Spleen (tissue), 11 donors: ENCODE data around the gene VAV1. TPM values are rescaled to one million over a fixed set of nuclear protein-coding genes. Genes with fewer than 3 reads are reported as not detected.

ENCODE experiments used
- DNase-seq: peaks from one replicate; pipeline ENCODE4 v3.0.0-alpha.2; 2020
- H3K27ac ChIP-seq, 8 donors: fragments of 200-600 bp; sonication (generic) in 7 of 8; 1 replicate in 4 of 8; 2 replicates in 4 of 8; pipeline versions ENCODE4 v1.5.0 to v1.8.0; 2016 to 2021; ENCODE audit warnings: inconsistent platforms in 4 of 8, mild to moderate bottlenecking in 4 of 8, moderate library complexity in 1 of 8
- H3K27me3 ChIP-seq, 7 donors: fragments of 200-600 bp; sonication (generic) in 6 of 7; replicated peaks in 1 of 7; 1 replicate in 4 of 7; 2 replicates in 3 of 7; pipeline versions ENCODE4 v1.5.0 to v1.8.0; 2016 to 2021; ENCODE audit warnings: inconsistent platforms in 3 of 7, mild to moderate bottlenecking in 1 of 7
- H3K36me3 ChIP-seq, 6 donors: fragments of 200-600 bp; sonication (generic) in 5 of 6; 1 replicate in 4 of 6; 2 replicates in 2 of 6; pipeline versions ENCODE4 v1.5.0 to v1.8.0; 2016 to 2021; ENCODE audit warnings: inconsistent platforms in 2 of 6
- H3K4me1 ChIP-seq, 6 donors: fragments of 200-600 bp; sonication (generic) in 5 of 6; 1 replicate in 3 of 6; 2 replicates in 3 of 6; pipeline versions ENCODE4 v1.5.0 to v1.8.0; 2016 to 2021; ENCODE audit warnings: inconsistent platforms in 3 of 6
- H3K4me3 ChIP-seq, 8 donors: fragments of 200-600 bp; sonication (generic) in 7 of 8; 1 replicate in 4 of 8; 2 replicates in 4 of 8; pipeline versions ENCODE4 v1.5.0 to v1.8.0; 2016 to 2021; ENCODE audit warnings: inconsistent platforms in 4 of 8, mild to moderate bottlenecking in 4 of 8, moderate library complexity in 2 of 8
- H3K9me3 ChIP-seq, 8 donors: fragments of 200-600 bp; sonication (generic) in 7 of 8; 1 replicate in 4 of 8; 2 replicates in 4 of 8; pipeline versions ENCODE4 v1.5.0 to v1.8.0; 2016 to 2021; ENCODE audit warnings: inconsistent platforms in 4 of 8
- CTCF ChIP-seq, 11 experiments: fragments of 200-600 bp in 7 of 11; fragments of 450-650 bp in 4 of 11; sonication (generic) in 4 of 11; IDR thresholded peaks in 8 of 11; conservative IDR thresholded peaks in 3 of 11; 1 replicate in 7 of 11; 2 replicates in 4 of 11; pipeline versions ENCODE4 v1.4.0 to v1.8.0; 2016 to 2021; ENCODE audit warnings: antibody characterized with exemption in 11 of 11, inconsistent platforms in 4 of 11, mild to moderate bottlenecking in 1 of 11
- POLR2A ChIP-seq, 3 donors: fragments of 450-650 bp; IDR thresholded peaks; one replicate each; pipeline ENCODE4 v1.5.1; 2017; ENCODE audit warnings: antibody characterized with exemption in 3 of 3, mild to moderate bottlenecking in 1 of 3
- POLR2AphosphoS5 ChIP-seq, 3 donors: sonication (generic); formaldehyde crosslinking; IDR thresholded peaks; one replicate each; pipeline ENCODE4 v1.5.1; 2017; ENCODE audit warnings: antibody characterized with exemption in 3 of 3
- WGBS, 5 donors: extraction: QIAGEN DNeasy Blood & Tissue Kit in 3 of 5; methylation state at CpG; one replicate each; pipeline versions ENCODE4 v1.1.5 to v1.1.7; 2013 to 2018; 5-methylcytosine and 5-hydroxymethylcytosine counted together
- intact Hi-C: fragments of 100-400 bp; cut with DNase I; formaldehyde crosslinking; loops from one replicate; pipeline ENCODE4 v1.15.0; 2023; ENCODE audit warnings: low total_unique reads
- polyA plus RNA-seq, 3 donors: library from polyadenylated mRNA; stranded (reverse); fragments of 200-250 nt; gene quantifications; one replicate each; pipeline ENCODE4 v1.2.1, GENCODE V29; 2013
- total RNA-seq, 7 donors: library from RNA; depleted of rRNA in 3 of 7; stranded (reverse); fragments of >200 nt in 3 of 7; fragmentation: NEBNext Ultra II Directional in 4 of 7; extraction: Animal tissue kit (Norgen Biotek cat#: 25700) in 4 of 7; gene quantifications; one replicate each; pipeline versions ENCODE4 v1.1.0 to v1.2.1, GENCODE V29; 2016 to 2021
- donor health status: healthy with polysubstance abuse.
- donor health status: DM: no; HTN: no; CAD: no; lungs with moderate emphysema.
- donor health status: DM: no; HTN: no; CAD: no.
- donor health status: Bipolar disorder and iron deficiency.
- donor health status: healthy.
- donor health status: DM: no; HTN: no; CAD: no.
- donor health status: DM: yes; HTN: yes; CAD: no.

VAV1 gene
- total and polyA plus RNA-seq, 10 donors: 34.8 to 151 (median 83.1) TPM

GRCh38 chr19:6853868-6854267 lies 81.4 kb downstream of the VAV1 start:
- TF ChIP-seq CTCF (IDR thresholded peaks at IDR 0.05 in 8 of 11, conservative IDR thresholded peaks at IDR 0.05 in 3 of 11): no peak
- peak in 1 of 3 donors; percentile 34 for TF ChIP-seq POLR2AphosphoS5 (IDR thresholded peaks at IDR 0.05)
- no peak for TF ChIP-seq POLR2A (IDR thresholded peaks at IDR 0.05)
- no peak for DNase-seq
- intact Hi-C loops: no loop called here
- no peaks in the 10 kb centered on the region for H3K27me3 ChIP-seq
- 75 to 96% (median 91%) methylated on average over 11 of the region's 11 CpGs for WGBS, 5 donors
- no peaks in the 10 kb centered on the region for H3K4me1 ChIP-seq
- no peak overlapping the region for H3K4me3 ChIP-seq
- no peaks in the 10 kb centered on the region for H3K9me3 ChIP-seq
- H3K36me3 ChIP-seq: peaks cover 0 to 99% (median 68%) of the 10 kb centered on the region in 6 donors
- no peak overlapping the region for H3K27ac ChIP-seq

GRCh38 chr19:6854758-6855157 lies 82.2 kb downstream of the VAV1 start:
- TF ChIP-seq POLR2A (IDR thresholded peaks at IDR 0.05) (no peak), POLR2AphosphoS5 (IDR thresholded peaks at IDR 0.05) (no peak), CTCF (IDR thresholded peaks at IDR 0.05 in 8 of 11, conservative IDR thresholded peaks at IDR 0.05 in 3 of 11) (no peak)
- 84 to 95% (median 93%) methylated on average over 2 of the region's 2 CpGs for WGBS, 5 donors
- H3K9me3 ChIP-seq: no peaks in the 10 kb centered on the region
- no peaks in the 10 kb centered on the region for H3K4me1 ChIP-seq
- peaks cover 0 to 93% (median 63%) of the 10 kb centered on the region in 6 donors for H3K36me3 ChIP-seq
- no peak overlapping the region for H3K27ac ChIP-seq
- intact Hi-C loops: no loop called here
- no peak overlapping the region for H3K4me3 ChIP-seq
- DNase-seq: peak; percentile 10
- no peaks in the 10 kb centered on the region for H3K27me3 ChIP-seq

GRCh38 chr19:6856749-6857372 lies 84.4 kb downstream of the VAV1 start:
- no peaks in the 10 kb centered on the region for H3K4me1 ChIP-seq
- TF ChIP-seq POLR2AphosphoS5 (IDR thresholded peaks at IDR 0.05): peak in 1 of 3 donors; percentile 54
- no peak for TF ChIP-seq CTCF (IDR thresholded peaks at IDR 0.05 in 8 of 11, conservative IDR thresholded peaks at IDR 0.05 in 3 of 11)
- TF ChIP-seq POLR2A (IDR thresholded peaks at IDR 0.05): no peak
- DNase-seq: peak; percentile 41
- peaks cover 0 to 73% (median 48%) of the 10 kb centered on the region in 6 donors for H3K36me3 ChIP-seq
- 61 to 82% (median 77%) methylated on average over 9 to 14 of the region's 14 CpGs for WGBS, 5 donors
- no peak overlapping the region for H3K27ac ChIP-seq
- H3K4me3 ChIP-seq: no peak overlapping the region
- no peaks in the 10 kb centered on the region for H3K9me3 ChIP-seq
- intact Hi-C loops: no loop called here
- H3K27me3 ChIP-seq: no peaks in the 10 kb centered on the region

GRCh38 chr19:6861683-6862286 lies 89.3 kb downstream of the VAV1 start:
- Histone ChIP-seq H3K4me1 (peaks cover 0 to 19% (median 10%) of the 10 kb centered on the region in 6 donors), H3K4me3 (no peak overlapping the region), H3K27ac (peak overlapping the region in 2 of 8 donors; percentile 16 to 39), H3K36me3 (peaks cover 0 to 24% (median 6%) of the 10 kb centered on the region in 6 donors), H3K9me3 (no peaks in the 10 kb centered on the region), H3K27me3 (no peaks in the 10 kb centered on the region)
- WGBS, 5 donors: 72 to 85% (median 74%) methylated on average over 10 of the region's 10 CpGs
- peak in 1 of 3 donors; percentile 29 for TF ChIP-seq POLR2AphosphoS5 (IDR thresholded peaks at IDR 0.05)
- TF ChIP-seq CTCF (IDR thresholded peaks at IDR 0.05 in 8 of 11, conservative IDR thresholded peaks at IDR 0.05 in 3 of 11): no peak
- peak; percentile 68 for DNase-seq
- intact Hi-C loops: loop anchor here (5.0 kb wide), 3 partner anchors 124 to 344 kb away; partner anchors contain the start of genes GPR108 and TRIP10
